Liver (tissue), 3 donors: ENCODE measurements around the gene KCTD19.

ENCODE experiments used
- GABPA ChIP-seq, 2 donors: IDR thresholded peaks in 1 of 2; conservative IDR thresholded peaks in 1 of 2; 2 replicates each; pipeline ENCODE4 v1.6.1; 2016; ENCODE audit warnings: antibody characterized with exemption in 2 of 2, mild to moderate bottlenecking in 1 of 2, moderate library complexity in 1 of 2
- NR2F2 ChIP-seq: IDR thresholded peaks from 2 replicates; pipeline ENCODE4 v1.6.1; 2016; ENCODE audit warnings: antibody characterized with exemption
- YY1 ChIP-seq: IDR thresholded peaks from 2 replicates; pipeline ENCODE4 v1.6.1; 2016; ENCODE audit warnings: antibody characterized with exemption, mild to moderate bottlenecking
- TF ChIP-seq, protein P1 (sequence below): fragments of 150-350 bp; IDR thresholded peaks from 2 replicates; pipeline ENCODE4 v1.5.1; 2017; ENCODE audit warnings: improper control_type of control experiment, low read depth, low read length; ENCODE audit not compliant: missing input control
- TF ChIP-seq, protein P2 (sequence below): IDR thresholded peaks from 2 replicates; pipeline ENCODE4 v1.6.1; 2016; ENCODE audit warnings: antibody characterized with exemption
- TF ChIP-seq, protein P3 (sequence below): IDR thresholded peaks from 2 replicates; pipeline ENCODE4 v1.6.1; 2016; ENCODE audit warnings: antibody characterized with exemption
- donor health status: healthy.
- donor health status: healthy.

DNA sequence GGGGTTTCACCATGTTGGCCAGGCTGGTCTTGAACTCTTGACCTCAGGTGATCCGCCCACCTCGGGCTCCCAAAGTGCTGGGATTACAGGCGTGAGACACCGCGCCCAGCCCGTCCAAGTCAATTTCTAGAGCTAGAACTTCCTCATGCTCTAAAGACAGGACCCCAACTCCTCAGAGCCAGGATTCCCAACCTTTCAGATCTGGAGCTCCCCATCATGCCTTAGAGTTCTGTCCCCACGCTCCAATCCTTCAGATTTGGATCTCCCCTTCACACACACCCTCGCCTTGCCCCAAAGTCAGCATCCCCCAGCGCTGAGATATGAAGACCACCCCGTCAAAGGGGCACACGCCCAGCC, 448 bp downstream of the KCTD19 start:
- TF ChIP-seq, protein P1, sequence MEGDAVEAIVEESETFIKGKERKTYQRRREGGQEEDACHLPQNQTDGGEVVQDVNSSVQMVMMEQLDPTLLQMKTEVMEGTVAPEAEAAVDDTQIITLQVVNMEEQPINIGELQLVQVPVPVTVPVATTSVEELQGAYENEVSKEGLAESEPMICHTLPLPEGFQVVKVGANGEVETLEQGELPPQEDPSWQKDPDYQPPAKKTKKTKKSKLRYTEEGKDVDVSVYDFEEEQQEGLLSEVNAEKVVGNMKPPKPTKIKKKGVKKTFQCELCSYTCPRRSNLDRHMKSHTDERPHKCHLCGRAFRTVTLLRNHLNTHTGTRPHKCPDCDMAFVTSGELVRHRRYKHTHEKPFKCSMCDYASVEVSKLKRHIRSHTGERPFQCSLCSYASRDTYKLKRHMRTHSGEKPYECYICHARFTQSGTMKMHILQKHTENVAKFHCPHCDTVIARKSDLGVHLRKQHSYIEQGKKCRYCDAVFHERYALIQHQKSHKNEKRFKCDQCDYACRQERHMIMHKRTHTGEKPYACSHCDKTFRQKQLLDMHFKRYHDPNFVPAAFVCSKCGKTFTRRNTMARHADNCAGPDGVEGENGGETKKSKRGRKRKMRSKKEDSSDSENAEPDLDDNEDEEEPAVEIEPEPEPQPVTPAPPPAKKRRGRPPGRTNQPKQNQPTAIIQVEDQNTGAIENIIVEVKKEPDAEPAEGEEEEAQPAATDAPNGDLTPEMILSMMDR: no peak
- no peak for TF ChIP-seq GABPA (IDR thresholded peaks at IDR 0.05 in 1 of 2, conservative IDR thresholded peaks at IDR 0.05 in 1 of 2)
- TF ChIP-seq NR2F2: no peak
- no peak for TF ChIP-seq YY1
- TF ChIP-seq, protein P2, sequence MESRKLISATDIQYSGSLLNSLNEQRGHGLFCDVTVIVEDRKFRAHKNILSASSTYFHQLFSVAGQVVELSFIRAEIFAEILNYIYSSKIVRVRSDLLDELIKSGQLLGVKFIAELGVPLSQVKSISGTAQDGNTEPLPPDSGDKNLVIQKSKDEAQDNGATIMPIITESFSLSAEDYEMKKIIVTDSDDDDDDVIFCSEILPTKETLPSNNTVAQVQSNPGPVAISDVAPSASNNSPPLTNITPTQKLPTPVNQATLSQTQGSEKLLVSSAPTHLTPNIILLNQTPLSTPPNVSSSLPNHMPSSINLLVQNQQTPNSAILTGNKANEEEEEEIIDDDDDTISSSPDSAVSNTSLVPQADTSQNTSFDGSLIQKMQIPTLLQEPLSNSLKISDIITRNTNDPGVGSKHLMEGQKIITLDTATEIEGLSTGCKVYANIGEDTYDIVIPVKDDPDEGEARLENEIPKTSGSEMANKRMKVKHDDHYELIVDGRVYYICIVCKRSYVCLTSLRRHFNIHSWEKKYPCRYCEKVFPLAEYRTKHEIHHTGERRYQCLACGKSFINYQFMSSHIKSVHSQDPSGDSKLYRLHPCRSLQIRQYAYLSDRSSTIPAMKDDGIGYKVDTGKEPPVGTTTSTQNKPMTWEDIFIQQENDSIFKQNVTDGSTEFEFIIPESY: no peak
- TF ChIP-seq, protein P3, sequence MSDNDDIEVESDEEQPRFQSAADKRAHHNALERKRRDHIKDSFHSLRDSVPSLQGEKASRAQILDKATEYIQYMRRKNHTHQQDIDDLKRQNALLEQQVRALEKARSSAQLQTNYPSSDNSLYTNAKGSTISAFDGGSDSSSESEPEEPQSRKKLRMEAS: no peak
